CD4-positive, alpha-beta T cell (primary cell): Measurements from ENCODE around the gene CAPZB. TPM values are rescaled to one million over a fixed set of nuclear protein-coding genes. Genes with fewer than 3 reads are reported as not detected.

ENCODE experiments used
- ATAC-seq: fragments of 200-7000 bp; cut with Tn5 transposase; one replicate; pipeline ENCODE4 v1.10.0; 2022; ENCODE audit warnings: mild to moderate bottlenecking; ENCODE audit not compliant: poor library complexity
- CTCF ChIA-PET: fragments of 350-600 bp; sonication (Branson Sonifier 250); formaldehyde crosslinking; loops from one replicate; lab custom pipeline; 2021; ENCODE audit warnings: antibody characterized with exemption, inconsistent platforms; lab: Charles Lee
- POLR2A ChIA-PET: fragments of 350-600 bp; sonication (Branson Sonifier 250); formaldehyde crosslinking; loops from one replicate; lab custom pipeline; 2021; ENCODE audit warnings: antibody characterized with exemption, inconsistent platforms; lab: Charles Lee
- DNase-seq, 14 experiments: peaks; one replicate each; pipeline ENCODE4 v3.0.0-alpha.2; 2013 to 2020; ENCODE audit warnings: mixed read lengths in 2 of 14
- H3K27ac ChIP-seq, 2 donors: one replicate each; pipeline versions ENCODE4 v1.5.1 to v1.7.0; 2013; ENCODE audit warnings: low read length in 2 of 2, low read depth in 1 of 2, mild to moderate bottlenecking in 1 of 2
- H3K27me3 ChIP-seq, 2 experiments: 1 replicate in 1 of 2; 2 replicates in 1 of 2; pipeline versions ENCODE4 v1.6.1 to v1.7.0; 2013; ENCODE audit warnings: low read length in 2 of 2, control low read depth in 1 of 2, mild to moderate bottlenecking in 1 of 2, moderate library complexity in 1 of 2; ENCODE audit not compliant: insufficient read depth in 2 of 2, control insufficient read depth in 1 of 2
- H3K36me3 ChIP-seq: one replicate; pipeline ENCODE4 v1.6.1; 2013; ENCODE audit warnings: low read length, control low read depth; ENCODE audit not compliant: insufficient read depth
- H3K4me1 ChIP-seq: one replicate; pipeline ENCODE4 v1.6.1; 2013; ENCODE audit warnings: low read length, control low read depth; ENCODE audit not compliant: insufficient read depth
- H3K4me3 ChIP-seq: one replicate; pipeline ENCODE4 v1.5.1; 2013; ENCODE audit warnings: mild to moderate bottlenecking, low read length, moderate library complexity
- H3K9me3 ChIP-seq, 2 experiments: 1 replicate in 1 of 2; 2 replicates in 1 of 2; pipeline versions ENCODE4 v1.6.1 to v1.7.0; 2013; ENCODE audit warnings: low read length in 2 of 2, mild to moderate bottlenecking in 2 of 2, control low read depth in 1 of 2, moderate library complexity in 1 of 2; ENCODE audit not compliant: control insufficient read depth in 1 of 2, insufficient read depth in 1 of 2
- H3K27ac Mint-ChIP-seq: one replicate; pipeline ENCODE4 v1.8.0; 2020; ENCODE audit warnings: mixed read lengths
- H3K27me3 Mint-ChIP-seq: one replicate; pipeline ENCODE4 v1.8.0; 2021; ENCODE audit warnings: mixed read lengths
- H3K36me3 Mint-ChIP-seq: one replicate; pipeline ENCODE4 v1.8.0; 2021; ENCODE audit warnings: low read depth, mixed read lengths
- H3K4me1 Mint-ChIP-seq: one replicate; pipeline ENCODE4 v1.8.0; 2021; ENCODE audit warnings: low read depth, mixed read lengths
- H3K4me3 Mint-ChIP-seq: one replicate; pipeline ENCODE4 v1.8.0; 2020; ENCODE audit warnings: mild to moderate bottlenecking, mixed read lengths
- H3K9me3 Mint-ChIP-seq: one replicate; pipeline ENCODE4 v1.8.0; 2020; ENCODE audit warnings: mixed read lengths
- intact Hi-C, 2 experiments: fragments of 100-400 bp; cut with DNase I in 1 of 2; cut with micrococcal nuclease in 1 of 2; formaldehyde crosslinking; loops; one replicate each; pipeline versions ENCODE4 v1.15.1 to v1.9.0; 2023 to 2025; cut with DNase I, micrococcal nuclease
- total RNA-seq, 174 experiments: library from RNA in 2 of 174; stranded (reverse) in 2 of 174; gene quantifications; one replicate each; pipeline ENCODE4 v1.2.3 and lab custom pipeline; 2021 to 2026
- TF ChIP-seq, protein P1 (sequence below): fragments of 200-600 bp; IDR thresholded peaks from one replicate; pipeline ENCODE4 v1.8.0; 2022; ENCODE audit warnings: antibody characterized with exemption, mild to moderate bottlenecking

Gene CAPZB
- total RNA-seq, 2 experiments from 2014 or later = 168 to 173 TPM

GRCh38 chr1:19467199-19468187, 17.8 kb downstream of the CAPZB start:
- H3K4me3 ChIP-seq = no peak overlapping the region
- POLR2A ChIA-PET = interaction anchor here (0.6 to 15.6 kb wide), 6 partner anchors 8 to 235 kb away, joined by 3 to 442 read pairs (median 4); partner anchors contain the start of gene CAPZB
- intact Hi-C loops = loop anchor here in 1 of 2 experiments (2.0 to 5.0 kb wide), 2 partner anchors 15 to 75 kb away; no protein-coding TSS in a partner anchor

DNA sequence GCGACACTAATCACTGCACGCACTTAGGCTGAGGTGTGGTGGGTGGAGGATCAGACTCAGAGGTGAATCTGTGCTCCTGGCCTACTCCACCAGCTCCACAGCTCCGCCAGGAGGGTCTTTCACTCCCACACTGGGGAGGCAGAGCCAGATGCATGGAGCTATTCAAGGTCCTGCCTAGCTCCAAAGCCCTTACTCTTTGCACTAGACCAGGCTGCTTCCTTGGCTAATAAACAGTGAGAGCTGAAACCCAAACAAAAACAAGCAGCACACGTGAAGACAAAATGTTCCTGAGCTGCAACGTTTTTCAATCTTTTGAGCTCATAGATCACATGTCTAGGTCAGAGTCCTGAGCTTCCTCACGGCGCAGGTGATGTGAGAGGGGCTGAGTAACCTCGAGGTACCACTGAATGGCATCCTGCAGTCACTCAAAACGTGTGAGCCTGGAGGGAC, 19.2 kb downstream of the CAPZB start:
- Histone ChIP-seq H3K27me3 (no peaks in the 10 kb centered on the region), H3K9me3 (no peaks in the 10 kb centered on the region), H3K27ac (peak overlapping the region; percentile 20 to 48), H3K4me1 (peaks cover 100% of the 10 kb centered on the region), H3K4me3 (no peak overlapping the region), H3K36me3 (peaks cover 19% of the 10 kb centered on the region)
- Mint-ChIP-seq H3K4me1 (peaks cover 92% of the 10 kb centered on the region), H3K27me3 (no peaks in the 10 kb centered on the region), H3K27ac (peak overlapping the region; percentile 86), H3K4me3 (peak overlapping the region; percentile 75), H3K9me3 (no peaks in the 10 kb centered on the region), H3K36me3 (peaks cover 48% of the 10 kb centered on the region)
- ChIA-PET CTCF (interaction anchor here (0.8 to 1.9 kb wide), 6 partner anchors 8 to 188 kb away, joined by 3 to 6 read pairs (median 4); no protein-coding TSS in a partner anchor), POLR2A (interaction anchor here (0.7 to 15.6 kb wide), 5 partner anchors 18 to 131 kb away, joined by 4 to 442 read pairs (median 8); partner anchors contain the start of gene CAPZB)
- no peak for DNase-seq
- ATAC-seq = no peak
- TF ChIP-seq, protein P1, sequence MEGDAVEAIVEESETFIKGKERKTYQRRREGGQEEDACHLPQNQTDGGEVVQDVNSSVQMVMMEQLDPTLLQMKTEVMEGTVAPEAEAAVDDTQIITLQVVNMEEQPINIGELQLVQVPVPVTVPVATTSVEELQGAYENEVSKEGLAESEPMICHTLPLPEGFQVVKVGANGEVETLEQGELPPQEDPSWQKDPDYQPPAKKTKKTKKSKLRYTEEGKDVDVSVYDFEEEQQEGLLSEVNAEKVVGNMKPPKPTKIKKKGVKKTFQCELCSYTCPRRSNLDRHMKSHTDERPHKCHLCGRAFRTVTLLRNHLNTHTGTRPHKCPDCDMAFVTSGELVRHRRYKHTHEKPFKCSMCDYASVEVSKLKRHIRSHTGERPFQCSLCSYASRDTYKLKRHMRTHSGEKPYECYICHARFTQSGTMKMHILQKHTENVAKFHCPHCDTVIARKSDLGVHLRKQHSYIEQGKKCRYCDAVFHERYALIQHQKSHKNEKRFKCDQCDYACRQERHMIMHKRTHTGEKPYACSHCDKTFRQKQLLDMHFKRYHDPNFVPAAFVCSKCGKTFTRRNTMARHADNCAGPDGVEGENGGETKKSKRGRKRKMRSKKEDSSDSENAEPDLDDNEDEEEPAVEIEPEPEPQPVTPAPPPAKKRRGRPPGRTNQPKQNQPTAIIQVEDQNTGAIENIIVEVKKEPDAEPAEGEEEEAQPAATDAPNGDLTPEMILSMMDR = no peak
- intact Hi-C loops = loop anchor here in 1 of 2 experiments (5.0 kb wide), 1 partner anchor 74 kb away; no protein-coding TSS in a partner anchor

More at GRCh38 chr1:19467199-19468187, 17.8 kb downstream of the CAPZB start:
- Mint-ChIP-seq H3K4me1 (peaks cover 95% of the 10 kb centered on the region), H3K27me3 (no peaks in the 10 kb centered on the region), H3K9me3 (no peaks in the 10 kb centered on the region), H3K4me3 (peak overlapping the region; percentile 42), H3K27ac (peak overlapping the region; percentile 86), H3K36me3 (peaks cover 60% of the 10 kb centered on the region)
- Histone ChIP-seq H3K27ac (peak overlapping the region; percentile 73 to 74), H3K27me3 (no peaks in the 10 kb centered on the region), H3K36me3 (peaks cover 30% of the 10 kb centered on the region), H3K4me1 (peaks cover 100% of the 10 kb centered on the region), H3K9me3 (no peaks in the 10 kb centered on the region)
- no peak for ATAC-seq
- TF ChIP-seq, protein P1 = no peak
- no peak for DNase-seq
- CTCF ChIA-PET = interaction anchor here (1.0 to 2.2 kb wide), 5 partner anchors 20 to 187 kb away, joined by 4 to 7 read pairs (median 5); no protein-coding TSS in a partner anchor

DNA sequence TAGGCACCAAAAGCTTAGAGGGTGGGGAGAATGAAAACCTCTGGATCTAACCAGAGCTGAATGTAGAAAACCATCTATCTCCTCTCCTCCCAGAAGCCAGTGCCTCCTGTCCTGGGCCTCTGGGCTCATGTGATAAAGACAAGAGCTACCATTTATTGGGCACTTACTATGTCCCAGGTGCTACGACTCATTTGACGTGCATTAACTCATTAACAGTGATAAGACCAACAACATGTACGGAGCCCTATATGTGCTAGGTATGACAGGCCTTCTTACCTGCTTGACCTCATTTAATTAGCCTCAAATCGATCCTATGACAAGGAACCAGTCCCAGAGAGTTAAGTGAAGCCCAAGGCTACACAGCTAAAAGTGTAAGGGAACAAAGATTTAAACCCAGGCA, 19.7 kb downstream of the CAPZB start:
- DNase-seq (no peak), ATAC-seq (no peak)
- Mint-ChIP-seq H3K27me3 (no peaks in the 10 kb centered on the region), H3K4me1 (peaks cover 92% of the 10 kb centered on the region), H3K36me3 (peaks cover 44% of the 10 kb centered on the region), H3K27ac (peak overlapping the region; percentile 86), H3K4me3 (peak overlapping the region; percentile 45), H3K9me3 (no peaks in the 10 kb centered on the region)
- POLR2A ChIA-PET = interaction anchor here (1.5 to 15.6 kb wide), 4 partner anchors 18 to 132 kb away, joined by 4 to 442 read pairs (median 8); partner anchors contain the start of gene CAPZB
- Histone ChIP-seq H3K36me3 (peaks cover 15% of the 10 kb centered on the region), H3K4me3 (no peak overlapping the region), H3K9me3 (no peaks in the 10 kb centered on the region), H3K27ac (peak overlapping the region; percentile 20 to 48), H3K4me1 (peaks cover 100% of the 10 kb centered on the region), H3K27me3 (no peaks in the 10 kb centered on the region)
- intact Hi-C loops = loop anchor here in 1 of 2 experiments (5.0 kb wide), 1 partner anchor 73 kb away; no protein-coding TSS in a partner anchor
- TF ChIP-seq, protein P1 = no peak
- CTCF ChIA-PET = interaction anchor here (0.8 to 1.9 kb wide), 6 partner anchors 9 to 189 kb away, joined by 3 to 6 read pairs (median 4); no protein-coding TSS in a partner anchor
